HepG2 (cell line): Measurements from ENCODE around the gene DDRGK1. TPM values are rescaled to one million over a fixed set of nuclear protein-coding genes. Genes with fewer than 3 reads are reported as not detected.

Source experiments
- BORCS8-MEF2B ChIP-seq: sonication (generic); formaldehyde crosslinking; IDR thresholded peaks from 2 replicates; pipeline ENCODE4 v1.8.0; 2022; ENCODE audit warnings: mild to moderate bottlenecking, missing genetic modification reagents
- FOSL2 ChIP-seq: sonication (generic); formaldehyde crosslinking; IDR thresholded peaks from 2 replicates; pipeline ENCODE4 v1.4.0; 2020; ENCODE audit warnings: missing genetic modification reagents
- FOXA1 ChIP-seq, 2 experiments: fragments of 450-650 bp in 1 of 2; sonication (generic) in 1 of 2; formaldehyde crosslinking in 1 of 2; IDR thresholded peaks; 2 replicates each; pipeline versions ENCODE4 v1.4.0 to v1.6.1; 2016 to 2020; ENCODE audit warnings: missing genetic modification reagents in 1 of 2
- GATA4 ChIP-seq: sonication (generic); IDR thresholded peaks from 2 replicates; pipeline ENCODE4 v1.6.1; 2016; ENCODE audit warnings: antibody characterized with exemption, low read depth, borderline replicate concordance
- HOXA5 ChIP-seq: sonication (generic); formaldehyde crosslinking; IDR thresholded peaks from 2 replicates; pipeline ENCODE4 v1.4.0; 2020; ENCODE audit warnings: missing genetic modification reagents
- JUNB ChIP-seq: sonication (generic); formaldehyde crosslinking; IDR thresholded peaks from 2 replicates; pipeline ENCODE4 v1.8.0; 2022; ENCODE audit warnings: missing genetic modification reagents, mild to moderate bottlenecking, borderline replicate concordance
- KAT7 ChIP-seq: IDR thresholded peaks from 2 replicates; pipeline ENCODE4 v1.6.1; 2018; ENCODE audit warnings: borderline replicate concordance, missing compliant biosample characterization
- MAFG ChIP-seq: sonication (generic); formaldehyde crosslinking; IDR thresholded peaks from 2 replicates; pipeline ENCODE4 v1.5.1; 2020; ENCODE audit warnings: mild to moderate bottlenecking, missing genetic modification reagents
- PHF21A ChIP-seq: sonication (generic); formaldehyde crosslinking; IDR thresholded peaks from 2 replicates; pipeline ENCODE4 v1.5.0; 2020; ENCODE audit warnings: mild to moderate bottlenecking, missing genetic modification reagents
- TBP ChIP-seq: sonication (generic); formaldehyde crosslinking; IDR thresholded peaks from 2 replicates; pipeline ENCODE4 v1.5.0; 2020; ENCODE audit warnings: missing genetic modification reagents
- ZBTB38 ChIP-seq: sonication (generic); formaldehyde crosslinking; IDR thresholded peaks from 2 replicates; pipeline ENCODE4 v1.5.1; 2020; ENCODE audit warnings: mild to moderate bottlenecking, missing genetic modification reagents
- ZFP82 ChIP-seq: sonication (generic); formaldehyde crosslinking; IDR thresholded peaks from 2 replicates; pipeline ENCODE4 v1.5.1; 2020; ENCODE audit warnings: mild to moderate bottlenecking, missing genetic modification reagents, borderline replicate concordance
- ZFYVE20 ChIP-seq: sonication (generic); formaldehyde crosslinking; IDR thresholded peaks from 2 replicates; pipeline ENCODE4 v1.8.0; 2023; ENCODE audit warnings: low read depth, mild to moderate bottlenecking, moderate library complexity, missing genetic modification reagents, borderline replicate concordance
- ZNF33A ChIP-seq: sonication (generic); formaldehyde crosslinking; IDR thresholded peaks from 2 replicates; pipeline ENCODE4 v1.5.1; 2020; ENCODE audit warnings: missing genetic modification reagents, mild to moderate bottlenecking, moderate library complexity, borderline replicate concordance
- ZNF350 ChIP-seq: sonication (generic); formaldehyde crosslinking; IDR thresholded peaks from 2 replicates; pipeline ENCODE4 v1.4.0; 2020; ENCODE audit warnings: mild to moderate bottlenecking, low read depth, missing genetic modification reagents, borderline replicate concordance
- ZNF510 ChIP-seq: sonication (generic); formaldehyde crosslinking; IDR thresholded peaks from 2 replicates; pipeline ENCODE4 v1.4.0; 2020; ENCODE audit warnings: low read depth, mild to moderate bottlenecking, missing genetic modification reagents
- ZNF557 ChIP-seq: sonication (generic); formaldehyde crosslinking; IDR thresholded peaks from 2 replicates; pipeline ENCODE4 v1.4.0; 2020; ENCODE audit warnings: missing genetic modification reagents
- ZNF674 ChIP-seq: sonication (generic); formaldehyde crosslinking; IDR thresholded peaks from 2 replicates; pipeline ENCODE4 v1.5.0; 2020; ENCODE audit warnings: low read depth, mild to moderate bottlenecking, missing genetic modification reagents
- ZNF775 ChIP-seq: sonication (generic); formaldehyde crosslinking; IDR thresholded peaks from 2 replicates; pipeline ENCODE4 v1.4.0; 2020; ENCODE audit warnings: missing genetic modification reagents, mild to moderate bottlenecking, moderate library complexity, borderline replicate concordance
- ZNF780A ChIP-seq: sonication (generic); formaldehyde crosslinking; IDR thresholded peaks from 2 replicates; pipeline ENCODE4 v1.8.0; 2022; ENCODE audit warnings: mild to moderate bottlenecking, missing genetic modification reagents, moderate library complexity
- ZSCAN12 ChIP-seq: sonication (generic); formaldehyde crosslinking; IDR thresholded peaks from 2 replicates; pipeline ENCODE4 v1.9.0; 2021; ENCODE audit warnings: mild to moderate bottlenecking, missing genetic modification reagents
- polyA plus RNA-seq, 8 experiments: library from polyadenylated mRNA; depleted of rRNA in 3 of 8; stranded (reverse) in 7 of 8; unstranded in 1 of 8; fragments of >200 nt; fragmentation: Illumina TruSeq in 4 of 8; extraction: Trizol in 4 of 8; gene quantifications; 2 replicates each; pipeline versions ENCODE4 v1.2.1 to v1.2.3, GENCODE V29; 2011 to 2016; ENCODE audit warnings: low read depth in 4 of 8, missing spikeins in 1 of 8, mixed read lengths in 1 of 8; ENCODE audit not compliant: insufficient read depth in 1 of 8
- total RNA-seq, 5 experiments: library from RNA; depleted of rRNA; stranded (reverse); fragments of >200 nt; fragmentation: Illumina TruSeq; extraction: Trizol; gene quantifications; 2 replicates each; pipeline ENCODE4 v1.2.3, GENCODE V29; 2016; ENCODE audit warnings: low read depth in 1 of 5
- TF ChIP-seq, protein P1 (sequence below): sonication (generic); formaldehyde crosslinking; IDR thresholded peaks from 2 replicates; pipeline ENCODE4 v1.8.1; 2023; ENCODE audit warnings: mild to moderate bottlenecking, missing genetic modification reagents
- TF ChIP-seq, protein P2 (sequence below): sonication (generic); formaldehyde crosslinking; IDR thresholded peaks from 2 replicates; pipeline ENCODE4 v1.4.0; 2020; ENCODE audit warnings: mild to moderate bottlenecking, missing genetic modification reagents
- TF ChIP-seq, protein P3 (sequence below): sonication (generic); formaldehyde crosslinking; conservative IDR thresholded peaks from 2 replicates; pipeline ENCODE4 v1.4.0; 2020; ENCODE audit warnings: missing genetic modification reagents

Gene DDRGK1
- total and polyA plus RNA-seq, 2 of the 13 experiments (the other 11 are each of a cell fraction or from before 2014, with no cell fraction given) = 96.7 to 149 TPM

DNA sequence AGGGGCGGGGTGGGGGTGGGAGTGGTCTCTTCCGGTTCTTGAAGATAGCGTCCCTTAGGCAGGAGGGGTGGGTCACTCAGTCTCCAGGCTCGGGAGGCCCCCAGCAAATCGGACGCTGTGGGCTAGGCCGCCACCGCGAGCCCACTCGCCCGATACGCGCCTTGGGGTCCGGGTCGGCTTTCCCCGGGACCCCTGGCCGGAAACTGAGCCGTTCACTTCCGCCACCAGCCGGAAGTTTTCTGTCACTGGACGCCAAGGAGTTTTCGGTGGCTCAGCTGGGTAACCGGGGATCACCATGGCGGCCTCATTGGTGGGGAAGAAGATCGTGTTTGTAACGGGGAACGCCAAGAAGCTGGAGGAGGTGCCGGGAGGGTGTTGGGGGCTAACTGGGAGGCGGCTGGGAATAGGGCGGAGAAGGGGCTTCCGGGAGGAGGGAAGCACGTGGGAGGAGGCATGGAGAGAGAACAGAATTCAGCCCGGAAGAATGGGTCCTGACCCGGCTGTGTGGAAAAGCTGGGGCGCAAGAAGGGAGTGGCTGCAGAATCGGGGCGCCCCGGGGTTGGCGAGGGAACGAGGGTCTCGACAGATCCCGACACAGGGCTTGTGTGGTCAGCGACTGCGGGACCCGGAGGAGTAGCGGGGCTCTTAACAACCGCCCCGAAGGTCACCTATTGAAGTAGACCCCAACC is 4.9 kb upstream of the DDRGK1 start, which contains the start of gene ITPA (continued):
- no peak for TF ChIP-seq ZNF780A (CRISPR knock-in tag)
- TF ChIP-seq, protein P1, sequence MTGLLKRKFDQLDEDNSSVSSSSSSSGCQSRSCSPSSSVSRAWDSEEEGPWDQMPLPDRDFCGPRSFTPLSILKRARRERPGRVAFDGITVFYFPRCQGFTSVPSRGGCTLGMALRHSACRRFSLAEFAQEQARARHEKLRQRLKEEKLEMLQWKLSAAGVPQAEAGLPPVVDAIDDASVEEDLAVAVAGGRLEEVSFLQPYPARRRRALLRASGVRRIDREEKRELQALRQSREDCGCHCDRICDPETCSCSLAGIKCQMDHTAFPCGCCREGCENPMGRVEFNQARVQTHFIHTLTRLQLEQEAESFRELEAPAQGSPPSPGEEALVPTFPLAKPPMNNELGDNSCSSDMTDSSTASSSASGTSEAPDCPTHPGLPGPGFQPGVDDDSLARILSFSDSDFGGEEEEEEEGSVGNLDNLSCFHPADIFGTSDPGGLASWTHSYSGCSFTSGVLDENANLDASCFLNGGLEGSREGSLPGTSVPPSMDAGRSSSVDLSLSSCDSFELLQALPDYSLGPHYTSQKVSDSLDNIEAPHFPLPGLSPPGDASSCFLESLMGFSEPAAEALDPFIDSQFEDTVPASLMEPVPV (CRISPR knock-in tag) = peak; percentile 78
- TF ChIP-seq HOXA5 = peak; percentile 88
- TF ChIP-seq ZNF674 (CRISPR knock-in tag) = no peak; the same call in 1 of the 2 replicates
- peak; percentile 40; the same call in 1 of the 2 replicates for TF ChIP-seq FOSL2 (CRISPR knock-in tag)
- no peak for TF ChIP-seq MAFG (CRISPR knock-in tag)
- no peak for TF ChIP-seq ZSCAN12 (CRISPR knock-in tag)
- TF ChIP-seq BORCS8-MEF2B (CRISPR knock-in tag) = peak; percentile 92
- TF ChIP-seq ZBTB38 (CRISPR knock-in tag) = peak; percentile 74; the same call in 1 of the 2 replicates
- TF ChIP-seq, protein P2, sequence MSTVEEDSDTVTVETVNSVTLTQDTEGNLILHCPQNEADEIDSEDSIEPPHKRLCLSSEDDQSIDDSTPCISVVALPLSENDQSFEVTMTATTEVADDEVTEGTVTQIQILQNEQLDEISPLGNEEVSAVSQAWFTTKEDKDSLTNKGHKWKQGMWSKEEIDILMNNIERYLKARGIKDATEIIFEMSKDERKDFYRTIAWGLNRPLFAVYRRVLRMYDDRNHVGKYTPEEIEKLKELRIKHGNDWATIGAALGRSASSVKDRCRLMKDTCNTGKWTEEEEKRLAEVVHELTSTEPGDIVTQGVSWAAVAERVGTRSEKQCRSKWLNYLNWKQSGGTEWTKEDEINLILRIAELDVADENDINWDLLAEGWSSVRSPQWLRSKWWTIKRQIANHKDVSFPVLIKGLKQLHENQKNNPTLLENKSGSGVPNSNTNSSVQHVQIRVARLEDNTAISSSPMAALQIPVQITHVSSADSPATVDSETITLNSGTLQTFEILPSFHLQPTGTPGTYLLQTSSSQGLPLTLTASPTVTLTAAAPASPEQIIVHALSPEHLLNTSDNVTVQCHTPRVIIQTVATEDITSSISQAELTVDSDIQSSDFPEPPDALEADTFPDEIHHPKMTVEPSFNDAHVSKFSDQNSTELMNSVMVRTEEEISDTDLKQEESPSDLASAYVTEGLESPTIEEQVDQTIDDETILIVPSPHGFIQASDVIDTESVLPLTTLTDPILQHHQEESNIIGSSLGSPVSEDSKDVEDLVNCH = no peak
- TF ChIP-seq TBP (CRISPR knock-in tag) = no peak; the same call in 1 of the 2 replicates
- no peak for TF ChIP-seq ZFP82 (CRISPR knock-in tag)
- no peak; the same call in none of the 2 replicates for TF ChIP-seq ZNF775 (CRISPR knock-in tag)
- 0 out of 2 replicates have a peak, but pooled peaks have one; percentile 29 for TF ChIP-seq PHF21A (CRISPR knock-in tag)
- TF ChIP-seq GATA4 = no peak; the same call in 1 of the 2 replicates
- TF ChIP-seq ZFYVE20 (CRISPR knock-in tag) = no peak
- peak; percentile 86 for TF ChIP-seq KAT7 (CRISPR knock-in tag)
- peak; percentile 67; the same call in 1 of the 2 replicates for TF ChIP-seq JUNB (CRISPR knock-in tag)
- peak; percentile 93; the same call in 1 of the 2 replicates for TF ChIP-seq ZNF350
- TF ChIP-seq ZNF557 (CRISPR knock-in tag) = peak; percentile 25; the same call in 1 of the 2 replicates
- TF ChIP-seq, protein P3, sequence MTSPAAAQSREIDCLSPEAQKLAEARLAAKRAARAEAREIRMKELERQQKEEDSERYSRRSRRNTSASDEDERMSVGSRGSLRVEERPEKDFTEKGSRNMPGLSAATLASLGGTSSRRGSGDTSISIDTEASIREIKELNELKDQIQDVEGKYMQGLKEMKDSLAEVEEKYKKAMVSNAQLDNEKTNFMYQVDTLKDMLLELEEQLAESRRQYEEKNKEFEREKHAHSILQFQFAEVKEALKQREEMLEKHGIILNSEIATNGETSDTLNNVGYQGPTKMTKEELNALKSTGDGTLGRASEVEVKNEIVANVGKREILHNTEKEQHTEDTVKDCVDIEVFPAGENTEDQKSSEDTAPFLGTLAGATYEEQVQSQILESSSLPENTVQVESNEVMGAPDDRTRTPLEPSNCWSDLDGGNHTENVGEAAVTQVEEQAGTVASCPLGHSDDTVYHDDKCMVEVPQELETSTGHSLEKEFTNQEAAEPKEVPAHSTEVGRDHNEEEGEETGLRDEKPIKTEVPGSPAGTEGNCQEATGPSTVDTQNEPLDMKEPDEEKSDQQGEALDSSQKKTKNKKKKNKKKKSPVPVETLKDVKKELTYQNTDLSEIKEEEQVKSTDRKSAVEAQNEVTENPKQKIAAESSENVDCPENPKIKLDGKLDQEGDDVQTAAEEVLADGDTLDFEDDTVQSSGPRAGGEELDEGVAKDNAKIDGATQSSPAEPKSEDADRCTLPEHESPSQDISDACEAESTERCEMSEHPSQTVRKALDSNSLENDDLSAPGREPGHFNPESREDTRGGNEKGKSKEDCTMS = no peak; the same call in 1 of the 2 replicates
- TF ChIP-seq FOXA1 (IDR thresholded peaks at IDR 0.05) = no peak
- TF ChIP-seq FOXA1 (CRISPR knock-in tag; IDR thresholded peaks at IDR 0.05) = peak; percentile 45; the same call in 1 of the 2 replicates
- no peak for TF ChIP-seq ZNF33A
- peak; percentile 99; the same call in 1 of the 2 replicates for TF ChIP-seq ZNF510 (CRISPR knock-in tag)
